GM13976 (cell line): ENCODE results near the gene KCND3.

Experiments used
- DNase-seq: peaks from one replicate; pipeline ENCODE4 v3.0.0; 2012; ENCODE audit warnings: low spot score
- CTCF ChIP-seq: IDR thresholded peaks from 2 replicates; pipeline ENCODE4 v1.5.1; 2012; ENCODE audit warnings: borderline replicate concordance, mild to moderate bottlenecking; ENCODE audit not compliant: insufficient read depth; ENCODE audit errors: extremely low read depth, missing control alignments, control extremely low read depth
- in situ Hi-C: fragments of 300-500 bp; cut with MboI; formaldehyde crosslinking; loops from one replicate; pipeline ENCODE4 v1.12.0; 2022; ENCODE audit warnings: low sequenced_read_pairs, mixed read lengths, inconsistent platforms; ENCODE audit not compliant: unreplicated experiment

The KCND3 gene

GRCh38 chr1:111789142-111789541 is 200.3 kb downstream of the KCND3 start:
- DNase-seq: no peak
- no peak for TF ChIP-seq CTCF
- in situ Hi-C loops: no loop called here

DNA sequence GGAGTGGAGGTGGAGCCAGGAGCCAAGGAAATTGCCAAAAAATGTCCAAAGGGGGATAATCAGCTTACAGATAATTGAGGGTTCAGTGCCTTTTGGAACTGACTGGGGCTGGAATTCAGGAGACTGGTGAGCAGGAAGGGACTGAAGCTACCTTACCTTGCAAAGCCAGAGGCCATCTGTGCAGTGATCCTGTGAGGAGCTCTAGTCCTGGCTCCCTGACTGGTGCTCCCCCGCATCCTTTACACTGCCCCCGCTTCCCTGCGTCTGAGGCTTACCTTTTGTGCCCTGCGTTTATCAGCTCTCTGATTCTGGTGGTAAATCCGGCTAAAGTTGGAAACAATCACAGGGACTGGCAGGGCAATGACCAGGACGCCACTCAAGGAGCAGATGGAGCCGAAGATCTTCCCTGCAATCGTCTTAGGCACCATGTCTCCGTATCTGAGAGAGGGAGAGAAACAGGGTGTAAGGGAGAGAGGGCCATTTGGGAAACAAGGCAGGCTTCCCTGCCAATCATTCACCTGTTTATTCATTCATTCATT is 202.7 kb downstream of the KCND3 start:
- in situ Hi-C loops: no loop called here
- no peak for DNase-seq
- no peak for TF ChIP-seq CTCF

GRCh38 chr1:111784273-111784901 is 205.1 kb downstream of the KCND3 start:
- no peak for DNase-seq
- in situ Hi-C loops: no loop called here
- no peak for TF ChIP-seq CTCF

GRCh38 chr1:111779546-111779945 is 209.9 kb downstream of the KCND3 start:
- TF ChIP-seq CTCF: no peak
- in situ Hi-C loops: no loop called here
- DNase-seq: no peak

GRCh38 chr1:111778541-111779051 is 210.9 kb downstream of the KCND3 start:
- TF ChIP-seq CTCF: no peak
- no peak for DNase-seq

DNA sequence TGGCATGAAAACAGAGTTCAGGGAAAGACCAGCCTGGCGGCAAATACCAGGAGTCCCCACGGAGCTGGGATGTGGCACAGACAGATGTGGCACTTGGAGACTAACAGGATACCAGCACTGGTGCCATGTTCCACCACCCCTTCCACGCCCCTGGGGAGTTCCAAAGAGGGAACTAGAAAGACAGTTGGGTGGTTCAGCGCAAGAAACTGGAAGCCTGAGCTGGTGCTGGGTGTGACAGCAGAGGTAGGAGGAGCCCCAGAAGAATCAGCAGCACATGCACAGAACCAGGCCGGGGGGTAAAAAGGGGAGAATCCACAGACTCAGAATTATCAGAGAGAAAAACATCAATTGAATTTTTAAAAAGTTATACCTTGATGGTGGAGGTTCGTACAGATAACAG is 211.4 kb downstream of the KCND3 start:
- no peak for DNase-seq
- TF ChIP-seq CTCF: no peak
- in situ Hi-C loops: no loop called here

More at GRCh38 chr1:111778541-111779051, 210.9 kb downstream of the KCND3 start:
- in situ Hi-C loops: no loop called here
